HG03342 (cell line): Measurements from ENCODE around the gene MAST4.

ENCODE experiments used
- ATAC-seq: cut with Tn5 transposase; IDR thresholded peaks from one replicate; pipeline ENCODE4 v1.9.1; 2021; ENCODE audit warnings: mild to moderate bottlenecking, moderate library complexity; ENCODE audit not compliant: unreplicated experiment

MAST4 gene

DNA sequence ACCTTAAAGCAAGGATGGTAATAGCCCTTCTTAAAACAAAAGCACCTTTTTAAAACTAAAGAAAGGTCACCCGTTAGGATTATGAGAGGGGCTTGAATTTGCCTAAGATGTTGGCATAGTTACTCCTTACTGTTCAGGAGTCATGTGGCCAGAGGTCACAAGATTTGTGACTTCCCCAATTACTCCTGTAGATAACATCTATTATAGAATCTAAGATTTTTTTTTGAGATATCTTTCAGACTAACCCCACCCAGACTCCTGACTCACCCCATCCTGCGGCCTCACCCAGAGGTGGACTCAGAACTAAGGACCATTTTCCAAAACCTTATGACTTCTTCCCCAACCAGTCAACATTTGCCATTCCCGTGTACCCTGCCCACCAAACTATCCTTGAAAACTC, 598.0 kb downstream of the MAST4 start:
- ATAC-seq: no peak

DNA sequence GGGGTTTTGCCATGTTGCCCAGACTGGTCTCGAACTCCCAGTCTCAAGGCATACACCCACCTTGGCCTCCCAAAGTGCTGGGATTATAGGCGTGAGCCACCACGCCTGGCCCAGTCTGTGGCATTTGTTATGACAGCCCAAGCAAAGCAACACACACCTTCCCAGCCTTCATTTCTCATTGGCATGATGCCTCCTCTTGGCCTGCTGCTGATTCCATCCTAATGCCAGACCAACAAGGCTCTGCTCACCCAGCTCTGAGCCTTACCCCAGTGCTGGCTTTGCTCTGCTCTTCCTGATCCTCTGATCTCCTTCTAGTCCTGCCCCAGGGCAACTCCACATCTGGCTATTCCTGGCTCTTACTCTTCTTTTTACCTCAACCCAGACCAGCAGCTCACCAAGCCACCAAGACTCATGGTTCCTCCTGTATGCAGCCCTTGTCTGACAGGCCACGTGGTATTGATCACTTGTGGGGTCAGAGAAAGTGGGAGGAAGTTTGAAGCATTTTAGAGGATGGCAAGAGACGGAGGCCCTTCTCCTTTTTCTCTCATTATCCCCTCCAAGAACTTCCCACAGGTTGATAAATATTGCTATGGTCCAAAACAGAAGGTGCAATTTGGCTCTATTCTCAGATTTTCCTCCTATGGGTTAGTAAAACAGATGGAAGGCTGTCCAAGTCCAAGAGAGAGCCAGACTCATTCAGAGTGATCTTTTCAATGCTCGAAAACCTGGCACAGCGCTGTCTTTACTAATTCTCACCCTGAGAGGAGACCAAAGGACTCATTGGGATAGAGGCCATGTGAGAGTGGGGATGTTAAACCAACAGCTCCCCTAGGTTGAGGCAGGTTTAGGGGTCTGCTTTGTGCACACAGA, 599.4 kb downstream of the MAST4 start:
- ATAC-seq: peak; percentile 33

DNA sequence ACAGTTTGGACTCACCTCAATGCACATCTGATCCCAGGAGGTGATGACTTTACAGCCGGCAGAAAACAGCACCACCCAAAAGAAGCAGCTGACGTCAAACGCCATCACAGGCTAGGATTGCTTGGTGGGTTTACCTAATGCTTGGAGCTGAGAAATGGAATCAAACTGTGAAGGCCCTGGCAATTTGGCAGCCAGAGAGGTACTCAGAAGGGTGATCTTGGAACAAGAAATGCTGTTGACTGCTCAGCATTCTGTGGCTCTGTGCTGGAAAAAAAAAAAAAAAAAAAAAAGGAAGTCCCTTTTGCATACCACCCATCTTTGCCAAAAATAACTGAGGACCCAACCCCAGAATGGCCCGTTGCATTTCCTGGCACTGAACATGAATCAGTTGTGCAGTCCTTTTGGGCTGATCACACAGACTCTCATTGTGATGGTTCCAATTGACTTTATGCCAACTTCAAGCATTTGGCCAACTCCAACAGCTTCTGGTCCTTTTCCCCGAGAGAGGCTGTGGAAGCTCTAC, 600.4 kb downstream of the MAST4 start, which contains the start of gene CD180:
Gene CD180, minus strand, starts transcription at position 263 of the 523 bp plus-strand sequence. Its CDS starts 158 bp downstream, at position 105.
- ATAC-seq: no peak

DNA sequence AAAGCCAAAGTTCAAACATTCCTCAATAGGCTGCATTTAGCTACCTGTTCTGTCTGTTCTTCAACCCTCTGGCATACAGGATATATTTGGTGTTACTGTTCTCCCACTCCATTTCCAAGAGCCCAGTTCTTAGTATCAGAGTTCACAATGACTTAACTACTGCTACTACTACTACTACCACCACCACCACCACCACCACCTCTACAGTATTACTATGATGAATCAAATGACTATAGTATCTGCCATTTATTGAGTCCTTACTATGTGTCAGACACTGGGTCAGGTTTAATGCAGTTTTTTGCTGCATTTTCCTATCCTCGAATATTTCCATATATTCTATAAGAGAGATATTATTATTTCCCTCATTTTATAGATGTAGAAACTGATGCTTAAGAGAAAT, 601.3 kb downstream of the MAST4 start:
- no peak for ATAC-seq

DNA sequence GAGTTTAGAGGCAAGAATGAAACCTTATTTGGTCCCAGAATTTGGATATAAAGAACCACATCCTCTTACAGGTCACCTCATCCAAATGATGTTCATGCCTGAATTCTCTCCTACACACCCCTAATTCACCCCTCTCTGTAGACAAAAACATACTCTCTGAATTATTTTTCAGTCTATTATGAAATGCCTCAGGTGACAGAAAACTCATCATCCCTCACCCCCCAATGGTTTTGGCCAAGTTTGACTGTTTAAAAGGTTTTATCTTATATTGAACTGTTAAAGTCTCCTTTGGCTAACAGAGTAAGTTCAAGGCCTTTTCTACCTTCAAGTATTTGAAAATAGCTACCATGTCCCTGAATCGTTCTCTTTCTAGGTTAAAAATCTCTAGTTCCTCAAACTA, 602.7 kb downstream of the MAST4 start:
- no peak for ATAC-seq

DNA sequence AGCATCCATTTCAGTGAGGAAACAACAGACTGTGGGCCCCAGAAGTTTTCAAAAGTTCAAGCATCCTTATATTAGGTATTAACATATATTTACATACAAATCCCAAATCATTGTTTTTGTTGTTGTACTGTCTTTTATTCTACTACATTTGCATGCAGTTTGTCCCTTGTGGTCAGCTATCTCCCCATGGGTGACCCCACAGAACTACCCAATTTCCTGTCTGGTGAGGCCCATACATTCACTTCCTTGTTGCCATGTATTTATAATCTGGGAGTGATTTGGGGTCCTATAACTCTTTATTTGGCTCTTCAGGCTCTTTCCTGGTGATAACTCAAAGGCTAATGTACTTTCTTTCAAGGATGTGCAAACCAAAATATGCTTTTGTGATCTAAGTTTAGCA, 603.7 kb downstream of the MAST4 start:
- no peak for ATAC-seq

DNA sequence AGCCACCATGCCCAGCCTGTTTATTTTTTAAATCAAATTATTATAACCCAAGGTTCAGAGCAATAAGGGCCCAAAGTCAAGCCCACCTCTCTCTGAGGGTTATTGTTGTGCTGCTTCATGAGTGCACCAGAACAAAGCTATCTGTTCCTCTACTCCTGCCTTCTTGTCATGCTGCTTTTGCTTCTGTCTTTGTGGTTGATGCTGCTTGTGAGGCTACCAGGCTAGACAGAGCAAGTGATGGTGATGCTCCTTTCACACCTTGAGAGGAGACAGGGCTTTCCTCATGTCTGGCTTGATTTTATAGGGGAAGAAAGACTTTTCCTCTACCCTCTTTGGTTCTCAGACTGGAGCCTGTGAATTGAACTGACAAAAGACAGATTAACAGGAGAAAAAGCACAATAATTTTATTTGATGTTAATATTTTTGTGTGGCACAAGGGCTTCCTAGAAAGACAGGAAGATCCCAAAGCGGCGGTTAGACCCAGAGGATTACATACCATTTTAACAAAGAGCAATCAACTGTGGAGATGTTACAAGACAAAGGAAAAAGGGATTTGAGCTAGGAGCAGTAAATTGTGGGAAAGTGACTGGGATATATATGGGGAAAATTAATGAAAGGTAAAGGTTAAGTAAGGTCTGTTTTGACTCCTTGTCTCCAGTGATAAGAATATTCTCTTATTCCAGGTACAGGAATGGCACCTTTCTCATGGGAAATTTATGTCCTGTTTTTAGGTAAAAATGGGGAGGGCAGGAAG, 604.8 kb downstream of the MAST4 start:
- ATAC-seq: peak; percentile 30

DNA sequence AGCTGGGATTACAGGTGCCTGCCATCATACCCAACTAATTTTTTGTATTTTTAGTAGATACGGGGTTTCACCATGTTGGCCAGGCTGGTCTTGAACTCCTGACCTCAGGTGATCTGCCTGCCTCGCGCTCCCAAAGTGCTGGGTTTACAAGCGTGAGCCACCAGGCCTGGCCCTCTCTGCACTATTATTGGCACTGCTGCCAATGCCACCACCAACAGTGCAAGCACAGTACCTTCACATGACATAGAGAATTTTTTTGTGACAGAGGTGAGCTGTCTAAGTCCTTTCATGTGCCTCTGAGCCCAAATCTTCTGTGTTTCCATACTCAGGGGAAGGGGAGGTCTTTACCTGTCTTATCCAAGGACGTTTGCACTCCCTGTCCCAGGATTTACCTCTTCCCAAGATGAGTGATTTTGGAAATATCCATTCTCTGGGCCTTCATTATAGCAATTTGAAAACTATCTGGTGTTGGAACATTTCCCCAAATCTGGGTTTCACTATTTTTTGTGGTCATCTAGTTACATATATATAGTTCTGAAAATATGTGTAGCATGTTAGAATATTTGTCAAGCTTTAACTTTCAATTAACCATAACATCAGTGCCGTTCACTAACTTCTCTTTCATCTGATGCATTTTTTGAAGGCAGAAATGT, 605.8 kb downstream of the MAST4 start:
- no peak for ATAC-seq

DNA sequence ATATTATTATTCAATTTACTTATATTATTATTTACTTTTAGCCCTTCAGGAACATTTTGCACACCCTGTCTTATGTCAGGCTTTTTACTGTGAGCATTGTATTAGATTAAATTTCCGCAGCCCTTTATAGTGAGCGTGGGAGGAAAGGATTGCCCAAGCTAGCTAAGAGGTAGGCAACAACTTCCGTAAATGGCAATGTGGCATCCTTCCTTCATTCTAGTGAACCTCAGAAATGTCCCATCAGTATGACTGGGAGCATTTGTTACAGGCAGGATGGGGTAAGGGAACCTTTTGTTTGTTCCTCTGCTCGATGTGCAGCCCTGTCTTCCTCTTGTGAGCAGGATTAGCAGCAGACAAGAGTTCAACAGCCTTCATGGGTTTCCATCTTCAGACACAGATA, 606.6 kb downstream of the MAST4 start:
- no peak for ATAC-seq

DNA sequence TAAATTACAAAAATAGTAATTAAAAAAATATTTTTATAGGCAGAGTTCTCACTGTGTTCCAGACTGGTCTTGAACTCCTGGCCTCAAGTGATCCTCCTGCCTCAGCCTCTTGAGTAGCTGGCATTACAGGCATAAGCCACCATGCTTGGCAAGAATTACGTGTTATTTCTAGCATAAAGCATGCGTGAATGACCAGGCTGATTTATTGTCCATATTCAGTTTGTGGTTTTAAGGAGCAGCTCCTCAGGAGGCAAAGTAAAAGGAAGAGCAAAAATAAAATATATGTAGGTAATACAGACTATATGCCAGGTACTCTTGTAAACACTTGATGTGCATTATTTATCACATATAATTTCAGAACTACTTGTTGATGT, 607.5 kb downstream of the MAST4 start:
- no peak for ATAC-seq

DNA sequence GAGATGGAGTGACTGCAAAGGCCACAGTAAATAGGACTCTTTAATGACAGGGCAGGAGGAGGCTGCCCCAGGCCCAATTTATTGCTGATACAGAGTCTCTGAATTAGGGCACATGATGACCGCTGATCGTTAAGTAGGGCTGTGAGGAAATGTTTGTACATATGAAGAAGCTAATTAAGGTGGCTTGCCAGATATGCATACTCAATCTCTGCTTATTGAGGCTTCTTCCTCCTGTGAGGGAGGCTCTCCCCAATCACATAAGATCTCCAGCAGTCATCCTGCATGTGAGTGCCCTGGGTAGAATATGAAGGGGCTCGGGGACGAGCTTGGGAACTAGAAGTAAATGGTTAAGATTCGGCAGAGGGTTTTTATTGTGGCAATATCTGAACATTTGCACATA, 608.6 kb downstream of the MAST4 start:
- ATAC-seq: no peak

DNA sequence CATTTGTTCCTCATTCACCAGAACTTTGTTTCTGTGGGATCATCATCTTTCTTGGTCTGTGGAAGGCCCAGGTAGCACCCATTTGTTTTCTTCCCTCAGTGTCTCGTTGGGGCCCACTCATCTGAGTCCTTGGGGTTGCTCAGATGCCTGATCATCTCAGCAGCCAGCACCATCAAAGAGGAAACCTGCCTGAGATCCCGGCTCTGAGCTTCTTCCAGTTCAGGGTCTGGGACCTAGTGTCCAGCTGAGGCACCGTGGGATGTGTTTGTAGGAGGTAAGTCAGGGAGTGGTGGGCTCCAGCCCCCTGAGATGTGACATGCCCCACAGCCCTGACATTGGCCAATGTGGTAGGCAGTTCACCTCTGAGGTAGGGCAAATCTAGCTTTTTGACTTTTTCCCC, 609.8 kb downstream of the MAST4 start:
- ATAC-seq: no peak

DNA sequence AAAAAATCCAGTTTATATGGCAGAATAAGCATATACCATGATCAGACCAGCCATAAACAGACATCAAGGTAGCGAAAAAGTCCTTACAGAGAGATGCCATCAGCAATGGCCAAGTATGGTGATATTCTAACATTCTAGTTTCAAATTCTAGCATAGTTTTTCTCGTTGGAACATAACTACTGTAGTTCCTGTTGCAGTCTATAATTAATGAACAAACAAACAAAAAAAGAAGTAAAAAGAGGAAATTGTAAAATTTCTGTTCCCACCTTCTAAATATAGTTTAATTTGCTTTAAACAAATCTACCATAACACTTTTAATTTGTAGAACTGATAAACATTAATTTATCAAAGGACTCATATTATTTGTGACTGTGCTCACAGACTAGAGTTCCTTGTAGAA, 610.3 kb downstream of the MAST4 start:
- ATAC-seq: peak; percentile 27

DNA sequence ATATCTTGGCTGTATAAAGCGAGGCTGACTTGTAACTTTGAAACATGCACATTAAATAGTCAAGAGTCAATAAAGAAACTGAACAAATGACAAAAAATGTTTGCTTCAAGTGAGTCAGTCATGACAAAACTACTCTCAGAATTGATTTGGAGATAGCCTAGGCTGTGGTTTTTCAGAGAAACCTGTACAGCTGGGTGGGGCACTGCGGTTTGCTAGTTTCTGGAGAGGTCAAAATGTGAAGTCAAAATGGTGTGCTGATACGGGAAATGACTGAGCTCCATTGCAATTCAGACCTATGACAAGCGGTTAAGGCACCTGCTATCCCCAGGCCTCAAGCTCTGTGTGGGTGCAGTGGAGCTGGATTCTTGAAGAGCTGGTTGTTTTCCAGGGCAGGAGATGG, 610.7 kb downstream of the MAST4 start:
- ATAC-seq: peak; percentile 82

DNA sequence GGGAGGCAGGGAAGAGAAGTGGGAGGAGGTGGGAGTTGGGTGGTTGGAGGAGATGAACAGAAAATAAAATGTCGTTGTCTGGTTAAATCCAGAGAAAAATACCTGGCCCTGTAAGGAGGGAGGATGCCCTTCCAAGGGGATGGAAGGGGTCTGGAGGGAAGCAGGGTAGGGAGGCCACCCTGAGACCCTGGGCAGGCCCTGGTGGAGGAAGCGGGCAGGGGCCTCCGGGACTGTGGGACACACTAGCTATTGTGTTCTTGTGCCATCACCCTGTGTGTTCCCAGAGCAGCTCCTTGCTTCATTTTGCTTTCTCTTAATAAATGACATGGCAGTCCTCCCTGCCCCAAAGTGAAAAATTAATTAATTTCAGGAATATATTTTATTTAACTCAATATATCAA, 612.2 kb downstream of the MAST4 start:
- no peak for ATAC-seq

DNA sequence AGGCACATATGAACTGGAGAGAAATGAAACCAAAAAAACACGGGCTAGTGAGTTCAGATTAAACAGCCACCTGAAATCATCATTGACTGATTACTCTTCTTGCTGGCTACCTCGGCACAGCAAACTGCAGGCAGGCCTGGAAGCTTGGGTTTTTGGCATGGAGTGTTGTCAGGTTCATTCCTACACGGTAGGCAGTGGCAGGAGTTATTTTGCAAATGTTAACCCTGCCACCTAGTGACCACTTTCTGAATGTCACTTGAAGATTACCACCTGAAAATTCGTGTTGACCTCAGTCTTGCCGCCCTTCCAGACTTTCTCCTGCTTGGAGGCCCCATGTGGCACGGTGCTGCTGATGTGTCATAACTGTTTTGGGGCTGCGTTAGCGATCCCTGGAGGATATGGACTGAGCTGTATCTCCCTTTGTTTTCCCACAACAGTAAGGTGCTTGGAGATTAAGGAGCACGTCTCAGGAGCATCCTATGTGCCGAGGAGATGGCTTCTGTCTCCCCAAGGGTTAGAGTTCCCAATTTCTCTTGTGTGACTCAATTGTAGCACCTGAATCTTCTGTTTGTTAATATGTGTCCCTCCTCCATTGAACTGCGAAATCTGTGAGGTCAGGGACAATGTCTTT, 613.1 kb downstream of the MAST4 start:
- peak; percentile 39 for ATAC-seq

DNA sequence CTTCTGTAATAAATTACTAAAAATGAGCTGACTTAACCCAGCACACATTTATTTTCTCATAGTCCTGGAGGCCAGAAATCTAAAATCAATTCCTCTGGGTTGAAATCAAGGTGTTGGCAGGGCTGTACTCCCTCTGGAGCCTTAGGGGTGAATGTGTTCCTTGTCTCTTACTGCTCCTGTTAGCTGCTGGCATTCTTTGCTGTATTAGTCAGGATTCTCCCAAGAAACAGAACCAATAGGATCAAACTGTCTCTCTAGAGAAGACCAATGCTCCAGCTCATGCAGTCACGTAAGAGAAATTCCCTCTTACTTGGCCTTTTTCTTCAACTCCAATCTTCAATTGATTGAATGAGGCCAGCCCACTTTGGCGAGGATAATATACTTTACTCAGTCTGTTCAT, 615.7 kb downstream of the MAST4 start:
- ATAC-seq: no peak

DNA sequence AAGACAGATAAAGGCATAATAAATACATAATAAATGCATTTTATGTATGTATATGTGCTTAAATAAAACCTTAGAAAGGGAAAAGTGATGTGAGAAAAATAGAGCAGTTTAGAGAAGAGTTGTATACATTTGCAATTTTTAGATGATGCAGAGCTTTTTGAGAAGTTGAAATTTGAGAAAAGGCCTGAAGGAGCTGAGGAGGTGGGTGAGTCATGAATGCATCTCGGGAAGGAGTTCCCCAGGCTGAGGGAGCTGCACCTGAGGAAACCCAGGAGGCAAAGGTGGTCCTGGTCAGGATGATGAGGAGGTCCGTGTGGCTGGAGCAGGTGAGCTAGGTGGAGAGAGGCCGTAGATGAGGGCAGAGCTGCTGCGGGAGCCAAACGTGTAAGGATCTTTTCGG, 617.8 kb downstream of the MAST4 start:
- no peak for ATAC-seq

DNA sequence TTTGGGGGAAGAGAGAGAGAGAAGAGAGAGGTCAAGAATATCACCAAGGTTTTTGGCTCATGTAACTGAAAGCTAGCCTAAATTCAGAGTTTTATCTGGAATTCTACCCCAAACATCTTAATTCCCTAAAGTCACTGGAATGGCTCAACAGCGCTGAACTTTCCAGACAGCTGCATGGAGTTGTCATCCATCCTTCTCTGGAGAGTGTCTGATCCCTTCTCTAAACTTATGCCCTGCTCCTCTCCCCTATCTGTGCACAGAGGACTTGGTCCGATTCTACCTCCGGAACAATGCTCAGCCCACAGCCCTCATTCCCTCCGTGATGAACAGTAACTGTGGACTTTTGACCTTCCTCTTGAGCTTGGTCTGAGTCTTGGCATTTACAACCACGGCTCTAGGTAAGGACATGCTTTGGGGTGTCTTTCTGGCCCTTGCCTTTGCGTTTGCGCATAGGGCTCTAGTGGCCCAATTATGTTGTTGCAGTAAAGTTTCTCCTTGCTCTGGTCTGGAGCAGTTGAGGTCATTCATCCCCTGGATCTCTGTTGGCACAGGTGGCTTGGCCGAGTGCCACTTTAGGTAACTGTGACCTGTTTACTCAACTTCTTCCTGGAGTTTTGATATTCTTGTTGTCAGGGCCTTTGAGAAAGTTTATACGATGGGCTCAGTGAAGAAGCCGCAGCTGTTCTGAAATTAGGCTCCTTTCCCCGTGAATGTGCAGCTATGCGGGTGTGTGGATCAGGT, 618.7 kb downstream of the MAST4 start:
- ATAC-seq: no peak
